SK-N-SH (cell line): ENCODE results near the gene CD99L2.

Experiments
- CTCF ChIP-seq: fragments of 200-600 bp; sonication (generic); IDR thresholded peaks from 2 replicates; pipeline ENCODE4 v1.6.1; 2017; ENCODE audit warnings: antibody characterized with exemption, mild to moderate bottlenecking, moderate library complexity
- GABPA ChIP-seq: IDR thresholded peaks from 2 replicates; pipeline ENCODE4 v1.4.0; 2012; ENCODE audit warnings: low read depth, mild to moderate bottlenecking
- MAX ChIP-seq: IDR thresholded peaks from 2 replicates; pipeline ENCODE4 v1.4.0; 2012; ENCODE audit warnings: low read depth
- POLR2AphosphoS5 ChIP-seq: IDR thresholded peaks from 2 replicates; pipeline ENCODE4 v1.6.1; 2012; ENCODE audit warnings: low read depth, low read length
- RFX5 ChIP-seq: IDR thresholded peaks from 2 replicates; pipeline ENCODE4 v1.6.1; 2012; ENCODE audit warnings: mild to moderate bottlenecking, improper control_type of control experiment, low read length
- TAF1 ChIP-seq: IDR thresholded peaks from 2 replicates; pipeline ENCODE4 v1.6.1; 2012; ENCODE audit warnings: low read depth, mild to moderate bottlenecking, low read length, moderate library complexity, borderline replicate concordance
- USF2 ChIP-seq: fragments of 150-350 bp; IDR thresholded peaks from 2 replicates; pipeline ENCODE4 v1.6.1; 2017; ENCODE audit warnings: antibody characterized with exemption, low read length, low read depth, borderline replicate concordance

GRCh38 chrX:150906694-150907093 lies 8.2 kb upstream of the CD99L2 start:
- TF ChIP-seq RFX5 (no peak), CTCF (no peak), MAX (no peak), USF2 (no peak), TAF1 (no peak), POLR2AphosphoS5 (no peak), GABPA (no peak)
